Uterus (tissue), 4 donors: ENCODE results near the gene RGS7. TPM values are rescaled to one million over a fixed set of nuclear protein-coding genes. Genes with fewer than 3 reads are reported as not detected.

Experiments used
- DNase-seq, 2 donors: peaks; one replicate each; pipeline ENCODE4 v3.0.0-alpha.2; 2019 to 2020
- H3K27ac ChIP-seq, 2 donors: fragments of 200-600 bp; sonication (generic); 1 replicate in 1 of 2; 2 replicates in 1 of 2; pipeline ENCODE4 v1.5.1; 2016 to 2018
- H3K27me3 ChIP-seq, 2 donors: fragments of 200-600 bp; sonication (generic); one replicate each; pipeline ENCODE4 v1.5.1; 2018 to 2019; ENCODE audit warnings: control low read depth in 1 of 2
- H3K36me3 ChIP-seq, 2 donors: fragments of 200-600 bp; sonication (generic); one replicate each; pipeline ENCODE4 v1.5.1; 2019; ENCODE audit warnings: control low read depth in 1 of 2
- H3K4me1 ChIP-seq, 2 donors: fragments of 200-600 bp; sonication (generic); one replicate each; pipeline ENCODE4 v1.5.1; 2018 to 2019; ENCODE audit warnings: control low read depth in 1 of 2
- H3K4me3 ChIP-seq, 2 donors: fragments of 200-600 bp; sonication (generic); 1 replicate in 1 of 2; 2 replicates in 1 of 2; pipeline ENCODE4 v1.5.1; 2018 to 2019; ENCODE audit warnings: mild to moderate bottlenecking in 1 of 2
- H3K9me3 ChIP-seq, 2 donors: fragments of 200-600 bp; sonication (generic); one replicate each; pipeline ENCODE4 v1.5.1; 2019; ENCODE audit warnings: control low read depth in 1 of 2
- CTCF ChIP-seq, 4 experiments: fragments of 200-600 bp in 2 of 4; fragments of 450-650 bp in 2 of 4; sonication (generic) in 2 of 4; IDR thresholded peaks; one replicate each; pipeline ENCODE4 v1.5.1; 2016 to 2019; ENCODE audit warnings: antibody characterized with exemption in 4 of 4, mild to moderate bottlenecking in 2 of 4, moderate library complexity in 1 of 4
- POLR2A ChIP-seq, 2 donors: fragments of 450-650 bp; IDR thresholded peaks; one replicate each; pipeline ENCODE4 v1.6.1; 2016; ENCODE audit warnings: antibody characterized with exemption in 2 of 2, mild to moderate bottlenecking in 1 of 2, moderate library complexity in 1 of 2
- intact Hi-C: fragments of 100-400 bp; cut with DNase I; formaldehyde crosslinking; loops from one replicate; pipeline ENCODE4 v1.15.1; 2023; ENCODE audit warnings: low total_unique reads
- total RNA-seq, 4 donors: library from RNA; depleted of rRNA in 3 of 4; stranded (reverse); fragments of >200 nt in 3 of 4; gene quantifications; one replicate each; pipeline versions ENCODE4 v1.1.0 to v1.2.4, GENCODE V29; 2014 to 2023
- donor health status: DM: yes; HTN: yes; CAD: no.

Gene RGS7
- total RNA-seq, 4 donors from 2014 or later, result 0.62 TPM; not detected in 3

GRCh38 chr1:241020851-241021697 is 335.9 kb downstream of the RGS7 start:
- no peaks in the 10 kb centered on the region for H3K27me3 ChIP-seq
- H3K9me3 ChIP-seq, result no peaks in the 10 kb centered on the region
- no peak for DNase-seq
- no peaks in the 10 kb centered on the region for H3K4me1 ChIP-seq
- intact Hi-C loops, result no loop called here
- no peak overlapping the region for H3K27ac ChIP-seq
- no peak overlapping the region for H3K4me3 ChIP-seq
- H3K36me3 ChIP-seq, result no peaks in the 10 kb centered on the region
- TF ChIP-seq CTCF (IDR thresholded peaks at IDR 0.05) (no peak), POLR2A (IDR thresholded peaks at IDR 0.05) (no peak)

- no peak for DNase-seq
- TF ChIP-seq POLR2A (IDR thresholded peaks at IDR 0.05) (no peak), CTCF (IDR thresholded peaks at IDR 0.05) (no peak)
- intact Hi-C loops, result no loop called here
- Histone ChIP-seq H3K36me3 (no peaks in the 10 kb centered on the region), H3K4me1 (no peaks in the 10 kb centered on the region), H3K9me3 (no peaks in the 10 kb centered on the region), H3K27me3 (no peaks in the 10 kb centered on the region), H3K4me3 (no peak overlapping the region), H3K27ac (no peak overlapping the region)
Observed at GRCh38 chr1:241012708-241013340, 344.2 kb downstream of the RGS7 start.

GRCh38 chr1:241007668-241008067 is 349.3 kb downstream of the RGS7 start:
- no peak overlapping the region for H3K27ac ChIP-seq
- no peak for TF ChIP-seq CTCF (IDR thresholded peaks at IDR 0.05)
- TF ChIP-seq POLR2A (IDR thresholded peaks at IDR 0.05), result no peak
- no peak overlapping the region for H3K4me3 ChIP-seq
- no peaks in the 10 kb centered on the region for H3K9me3 ChIP-seq
- H3K36me3 ChIP-seq, result no peaks in the 10 kb centered on the region
- H3K27me3 ChIP-seq, result no peaks in the 10 kb centered on the region
- intact Hi-C loops, result no loop called here
- H3K4me1 ChIP-seq, result no peaks in the 10 kb centered on the region
- no peak for DNase-seq

- H3K4me3 ChIP-seq, result no peak overlapping the region
- H3K27ac ChIP-seq, result no peak overlapping the region
- H3K27me3 ChIP-seq, result no peaks in the 10 kb centered on the region
- intact Hi-C loops, result loop anchor here (5.0 kb wide), 1 partner anchor 433 kb away; no protein-coding TSS in a partner anchor
- no peaks in the 10 kb centered on the region for H3K9me3 ChIP-seq
- H3K4me1 ChIP-seq, result no peaks in the 10 kb centered on the region
- DNase-seq, result no peak
- H3K36me3 ChIP-seq, result no peaks in the 10 kb centered on the region
- TF ChIP-seq CTCF (IDR thresholded peaks at IDR 0.05) (no peak), POLR2A (IDR thresholded peaks at IDR 0.05) (no peak)
Observed at GRCh38 chr1:240999826-241000225, 357.2 kb downstream of the RGS7 start.

- no peak overlapping the region for H3K4me3 ChIP-seq
- H3K4me1 ChIP-seq, result no peaks in the 10 kb centered on the region
- intact Hi-C loops, result no loop called here
- H3K36me3 ChIP-seq, result no peaks in the 10 kb centered on the region
- DNase-seq, result no peak
- no peak overlapping the region for H3K27ac ChIP-seq
- TF ChIP-seq CTCF (IDR thresholded peaks at IDR 0.05) (no peak), POLR2A (IDR thresholded peaks at IDR 0.05) (no peak)
- H3K27me3 ChIP-seq, result no peaks in the 10 kb centered on the region
- no peaks in the 10 kb centered on the region for H3K9me3 ChIP-seq
Observed at GRCh38 chr1:240998441-240999015, 358.5 kb downstream of the RGS7 start.
